PC-9 (cell line): Measurements from ENCODE around the gene EDAR.

Source experiments
- EZH2 ChIP-seq: fragments of 200-600 bp; sonication (generic); IDR thresholded peaks from 2 replicates; pipeline ENCODE4 v1.8.0; 2017; ENCODE audit warnings: antibody characterized with exemption, low read depth
- TF ChIP-seq, protein P1 (sequence below): fragments of 200-600 bp; sonication (generic); conservative IDR thresholded peaks from 2 replicates; pipeline ENCODE4 v1.6.1; 2017; ENCODE audit warnings: mixed run types, antibody characterized with exemption, mild to moderate bottlenecking, moderate library complexity

DNA sequence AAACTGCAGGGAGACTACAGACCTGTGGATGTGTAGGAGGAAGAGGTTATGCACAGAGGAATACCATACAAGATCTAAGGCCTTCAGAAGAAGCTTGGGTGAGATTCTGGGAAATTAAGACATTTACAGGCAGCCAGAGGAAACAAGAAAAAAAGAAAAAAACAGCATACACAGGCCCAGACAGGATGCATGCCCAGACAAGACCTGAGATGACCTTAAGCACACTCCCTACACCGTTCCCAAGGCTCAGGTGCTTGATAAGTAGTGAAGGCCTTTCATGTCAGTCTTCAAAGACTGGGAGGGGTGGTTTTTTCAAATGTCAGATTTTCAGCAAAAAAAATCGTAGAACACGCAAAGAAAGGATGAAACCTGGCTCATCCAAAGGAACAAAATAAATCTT lies 119.5 kb downstream of the EDAR start:
- no peak for TF ChIP-seq EZH2
- TF ChIP-seq, protein P1, sequence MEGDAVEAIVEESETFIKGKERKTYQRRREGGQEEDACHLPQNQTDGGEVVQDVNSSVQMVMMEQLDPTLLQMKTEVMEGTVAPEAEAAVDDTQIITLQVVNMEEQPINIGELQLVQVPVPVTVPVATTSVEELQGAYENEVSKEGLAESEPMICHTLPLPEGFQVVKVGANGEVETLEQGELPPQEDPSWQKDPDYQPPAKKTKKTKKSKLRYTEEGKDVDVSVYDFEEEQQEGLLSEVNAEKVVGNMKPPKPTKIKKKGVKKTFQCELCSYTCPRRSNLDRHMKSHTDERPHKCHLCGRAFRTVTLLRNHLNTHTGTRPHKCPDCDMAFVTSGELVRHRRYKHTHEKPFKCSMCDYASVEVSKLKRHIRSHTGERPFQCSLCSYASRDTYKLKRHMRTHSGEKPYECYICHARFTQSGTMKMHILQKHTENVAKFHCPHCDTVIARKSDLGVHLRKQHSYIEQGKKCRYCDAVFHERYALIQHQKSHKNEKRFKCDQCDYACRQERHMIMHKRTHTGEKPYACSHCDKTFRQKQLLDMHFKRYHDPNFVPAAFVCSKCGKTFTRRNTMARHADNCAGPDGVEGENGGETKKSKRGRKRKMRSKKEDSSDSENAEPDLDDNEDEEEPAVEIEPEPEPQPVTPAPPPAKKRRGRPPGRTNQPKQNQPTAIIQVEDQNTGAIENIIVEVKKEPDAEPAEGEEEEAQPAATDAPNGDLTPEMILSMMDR, result no peak
